KMS-11 (cell line): ENCODE results near the gene C16orf86.

Experiments used
- H2AFZ ChIP-seq: fragments of 200-600 bp; sonication (generic); 2 replicates; pipeline ENCODE4 v1.6.1; 2016; ENCODE audit warnings: antibody characterized with exemption, mixed run types, low read depth
- H3K27ac ChIP-seq: fragments of 200-600 bp; sonication (generic); 2 replicates; pipeline ENCODE4 v1.6.1; 2016; ENCODE audit warnings: mild to moderate bottlenecking, mixed run types
- H3K27me3 ChIP-seq: fragments of 200-600 bp; sonication (generic); 2 replicates; pipeline ENCODE4 v1.6.1; 2017; ENCODE audit warnings: mild to moderate bottlenecking, low read depth, mixed run types, moderate library complexity; ENCODE audit not compliant: insufficient read depth
- H3K36me3 ChIP-seq: fragments of 200-600 bp; sonication (generic); 2 replicates; pipeline ENCODE4 v1.6.1; 2017; ENCODE audit warnings: mild to moderate bottlenecking, mixed run types; ENCODE audit not compliant: insufficient read depth
- H3K4me1 ChIP-seq: fragments of 200-600 bp; sonication (generic); 2 replicates; pipeline ENCODE4 v1.6.1; 2016; ENCODE audit warnings: mild to moderate bottlenecking, low read depth, mixed run types; ENCODE audit not compliant: poor library complexity, severe bottlenecking
- H3K4me2 ChIP-seq: fragments of 200-600 bp; sonication (generic); 2 replicates; pipeline ENCODE4 v1.7.0; 2016; ENCODE audit warnings: mild to moderate bottlenecking, mixed run types
- H3K4me3 ChIP-seq: fragments of 200-600 bp; sonication (generic); IDR thresholded peaks from 2 replicates; pipeline ENCODE4 v1.6.1; 2017; ENCODE audit warnings: low read depth, low read length, mixed read lengths; ENCODE audit not compliant: insufficient read depth
- H3K79me2 ChIP-seq: fragments of 200-600 bp; sonication (generic); 2 replicates; pipeline ENCODE4 v1.6.1; 2016; ENCODE audit warnings: low read depth, mixed run types; ENCODE audit not compliant: insufficient read depth
- H3K9ac ChIP-seq: fragments of 200-600 bp; sonication (generic); 2 replicates; pipeline ENCODE4 v1.6.1; 2016; ENCODE audit warnings: mild to moderate bottlenecking, mixed run types
- H4K20me1 ChIP-seq: fragments of 200-600 bp; sonication (generic); 2 replicates; pipeline ENCODE4 v1.6.1; 2016; ENCODE audit warnings: mild to moderate bottlenecking, mixed run types; ENCODE audit not compliant: insufficient read depth
- CTCF ChIP-seq: fragments of 200-600 bp; sonication (generic); conservative IDR thresholded peaks from 2 replicates; pipeline ENCODE4 v1.6.1; 2017; ENCODE audit warnings: low read depth, mild to moderate bottlenecking, antibody characterized with exemption, low read length, moderate library complexity, mixed read lengths

Gene C16orf86

GRCh38 chr16:67663877-67664222 lies 2.8 kb upstream of the C16orf86 start:
- Histone ChIP-seq H3K4me1 (peaks cover 31% of the 10 kb centered on the region), H3K4me2 (no peak overlapping the region), H3K9ac (no peak overlapping the region), H3K36me3 (no peaks in the 10 kb centered on the region), H4K20me1 (no peaks in the 10 kb centered on the region), H3K27me3 (no peaks in the 10 kb centered on the region), H3K79me2 (no peaks in the 10 kb centered on the region; the same call in 1 of the 2 replicates), H3K4me3 (no peak overlapping the region), H3K27ac (no peak overlapping the region), H2AFZ (no peak overlapping the region)
- TF ChIP-seq CTCF = no peak

- no peak overlapping the region for H3K4me3 ChIP-seq
- H3K27ac ChIP-seq = no peak overlapping the region
- no peak for TF ChIP-seq CTCF
- no peak overlapping the region for H2AFZ ChIP-seq
- no peak overlapping the region for H3K4me2 ChIP-seq
- no peak overlapping the region for H3K9ac ChIP-seq
- H3K79me2 ChIP-seq = no peaks in the 10 kb centered on the region; the same call in 1 of the 2 replicates
- peaks cover 30% of the 10 kb centered on the region for H3K4me1 ChIP-seq
- H4K20me1 ChIP-seq = no peaks in the 10 kb centered on the region
- H3K36me3 ChIP-seq = no peaks in the 10 kb centered on the region
- H3K27me3 ChIP-seq = no peaks in the 10 kb centered on the region
Measured at GRCh38 chr16:67664258-67664657, 2.4 kb upstream of the C16orf86 start.

DNA sequence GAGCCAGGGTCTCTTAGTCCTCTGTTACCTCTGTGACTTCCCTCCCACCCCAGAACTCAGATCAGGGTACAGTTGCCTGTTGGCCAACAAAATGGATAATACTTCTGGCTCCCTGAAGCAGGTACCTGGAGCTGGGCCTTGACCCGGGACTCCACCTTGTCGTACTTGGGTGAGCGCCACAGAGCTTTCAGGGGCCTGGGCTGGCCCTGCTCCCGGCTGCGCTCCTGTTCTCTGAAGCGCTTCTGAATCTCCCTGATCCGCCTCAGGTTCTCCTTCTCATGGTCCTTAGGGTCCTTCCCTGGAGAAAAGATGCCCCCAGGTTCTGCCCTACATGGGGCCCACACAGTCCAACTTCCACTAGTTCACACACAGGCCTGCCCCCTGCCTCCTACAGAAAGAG lies 1.7 kb upstream of the C16orf86 start:
- Histone ChIP-seq H4K20me1 (no peaks in the 10 kb centered on the region), H3K4me2 (no peak overlapping the region), H3K9ac (no peak overlapping the region), H3K4me1 (peaks cover 33% of the 10 kb centered on the region), H3K4me3 (no peak overlapping the region), H3K27ac (no peak overlapping the region), H3K36me3 (no peaks in the 10 kb centered on the region), H2AFZ (no peak overlapping the region), H3K79me2 (no peaks in the 10 kb centered on the region; the same call in 1 of the 2 replicates), H3K27me3 (no peaks in the 10 kb centered on the region)
- TF ChIP-seq CTCF = no peak

GRCh38 chr16:67665598-67665997 lies 1.0 kb upstream of the C16orf86 start:
- H3K36me3 ChIP-seq = no peaks in the 10 kb centered on the region
- H4K20me1 ChIP-seq = no peaks in the 10 kb centered on the region
- peak overlapping the region; percentile 59 for H3K27ac ChIP-seq
- H3K9ac ChIP-seq = peak overlapping the region; percentile 60
- H3K4me3 ChIP-seq = no peak overlapping the region
- H3K79me2 ChIP-seq = no peaks in the 10 kb centered on the region; the same call in 1 of the 2 replicates
- H3K27me3 ChIP-seq = no peaks in the 10 kb centered on the region
- H3K4me1 ChIP-seq = peaks cover 34% of the 10 kb centered on the region
- H2AFZ ChIP-seq = peak overlapping the region; percentile 89; the same call in 1 of the 2 replicates
- TF ChIP-seq CTCF = no peak
- peak overlapping the region; percentile 90 for H3K4me2 ChIP-seq
